Neutrophil (primary cell): ENCODE data around the gene TLK1.

Source experiments
- H3K27ac ChIP-seq: fragments of 200-600 bp; sonication (generic); 2 replicates; pipeline ENCODE4 v1.5.1; 2016; ENCODE audit warnings: mild to moderate bottlenecking, moderate library complexity
- H3K27me3 ChIP-seq: fragments of 200-600 bp; sonication (generic); 2 replicates; pipeline ENCODE4 v1.6.0; 2016; ENCODE audit warnings: mild to moderate bottlenecking
- H3K36me3 ChIP-seq: fragments of 200-600 bp; sonication (generic); 2 replicates; pipeline ENCODE4 v1.5.1; 2017
- H3K4me1 ChIP-seq, 2 experiments: fragments of 200-600 bp in 1 of 2; sonication (generic) in 1 of 2; 1 replicate in 1 of 2; 2 replicates in 1 of 2; pipeline versions ENCODE4 v1.5.1 to v1.6.1; 2013 to 2016; ENCODE audit warnings: low read depth in 1 of 2, low read length in 1 of 2, mild to moderate bottlenecking in 1 of 2, moderate library complexity in 1 of 2; ENCODE audit not compliant: control insufficient read depth in 1 of 2, insufficient read depth in 1 of 2
- H3K4me3 ChIP-seq, 2 experiments: fragments of 200-600 bp in 1 of 2; sonication (generic) in 1 of 2; 1 replicate in 1 of 2; 2 replicates in 1 of 2; pipeline ENCODE4 v1.5.1; 2013 to 2016; ENCODE audit warnings: low read depth in 1 of 2, low read length in 1 of 2, mild to moderate bottlenecking in 1 of 2, moderate library complexity in 1 of 2
- H3K9me3 ChIP-seq: fragments of 200-600 bp; sonication (generic); 2 replicates; pipeline ENCODE4 v1.5.1; 2016
- CTCF ChIP-seq: fragments of 200-600 bp; sonication (generic); IDR thresholded peaks from 2 replicates; pipeline ENCODE4 v1.5.1; 2016; ENCODE audit warnings: antibody characterized with exemption

Gene TLK1

GRCh38 chr2:171160119-171160955, at the start of gene TLK1:
TSS of gene TLK1 (minus strand) at chr2:171160893. CDS start at chr2:171160428, 465 bp downstream.
- Histone ChIP-seq H3K36me3 (no peaks in the 10 kb centered on the region), H3K27me3 (no peaks in the 10 kb centered on the region), H3K9me3 (no peaks in the 10 kb centered on the region), H3K4me3 (peak within 1 kb of the TSS; percentile 80 to 88), H3K27ac (peak within 1 kb of the TSS; percentile 90), H3K4me1 (peaks cover 33 to 43% of the 10 kb centered on the region in 2 experiments)
- no peak for TF ChIP-seq CTCF

GRCh38 chr2:171210216-171210863, 49.6 kb upstream of the TLK1 start:
- no peak overlapping the region for H3K27ac ChIP-seq

GRCh38 chr2:171208657-171209056, 48.0 kb upstream of the TLK1 start:
- Histone ChIP-seq H3K27ac (no peak overlapping the region), H3K9me3 (no peaks in the 10 kb centered on the region), H3K4me1 (peaks cover 0 to 7% of the 10 kb centered on the region in 2 experiments), H3K36me3 (no peaks in the 10 kb centered on the region), H3K27me3 (no peaks in the 10 kb centered on the region), H3K4me3 (no peak overlapping the region)
- TF ChIP-seq CTCF: no peak

More at GRCh38 chr2:171210216-171210863, 49.6 kb upstream of the TLK1 start:
- H3K36me3 ChIP-seq: no peaks in the 10 kb centered on the region
- no peak for TF ChIP-seq CTCF
- H3K4me1 ChIP-seq: peaks cover 0 to 7% of the 10 kb centered on the region in 2 experiments
- no peak overlapping the region for H3K4me3 ChIP-seq
- H3K27me3 ChIP-seq: no peaks in the 10 kb centered on the region
- H3K9me3 ChIP-seq: no peaks in the 10 kb centered on the region

GRCh38 chr2:171206422-171207115, 45.9 kb upstream of the TLK1 start:
- no peak for TF ChIP-seq CTCF
- H3K4me3 ChIP-seq: no peak overlapping the region
- H3K4me1 ChIP-seq: peaks cover 0 to 7% of the 10 kb centered on the region in 2 experiments
- no peaks in the 10 kb centered on the region for H3K27me3 ChIP-seq
- no peaks in the 10 kb centered on the region for H3K36me3 ChIP-seq
- H3K27ac ChIP-seq: no peak overlapping the region
- no peaks in the 10 kb centered on the region for H3K9me3 ChIP-seq

GRCh38 chr2:171205551-171205950, 44.9 kb upstream of the TLK1 start:
- no peaks in the 10 kb centered on the region for H3K9me3 ChIP-seq
- no peak overlapping the region for H3K4me3 ChIP-seq
- no peaks in the 10 kb centered on the region for H3K36me3 ChIP-seq
- no peaks in the 10 kb centered on the region for H3K27me3 ChIP-seq
- no peak overlapping the region for H3K27ac ChIP-seq
- no peaks in the 10 kb centered on the region for H3K4me1 ChIP-seq
- TF ChIP-seq CTCF: no peak
